ENCODE results near the gene CACNA1C. TPM values are rescaled to one million over a fixed set of nuclear protein-coding genes. Genes with fewer than 3 reads are reported as not detected.

Gene CACNA1C
- total and polyA plus RNA-seq, 2 donors (not counting 1 experiment from before 2014, with no cell fraction given): 0.01 to 0.02 TPM

DNA sequence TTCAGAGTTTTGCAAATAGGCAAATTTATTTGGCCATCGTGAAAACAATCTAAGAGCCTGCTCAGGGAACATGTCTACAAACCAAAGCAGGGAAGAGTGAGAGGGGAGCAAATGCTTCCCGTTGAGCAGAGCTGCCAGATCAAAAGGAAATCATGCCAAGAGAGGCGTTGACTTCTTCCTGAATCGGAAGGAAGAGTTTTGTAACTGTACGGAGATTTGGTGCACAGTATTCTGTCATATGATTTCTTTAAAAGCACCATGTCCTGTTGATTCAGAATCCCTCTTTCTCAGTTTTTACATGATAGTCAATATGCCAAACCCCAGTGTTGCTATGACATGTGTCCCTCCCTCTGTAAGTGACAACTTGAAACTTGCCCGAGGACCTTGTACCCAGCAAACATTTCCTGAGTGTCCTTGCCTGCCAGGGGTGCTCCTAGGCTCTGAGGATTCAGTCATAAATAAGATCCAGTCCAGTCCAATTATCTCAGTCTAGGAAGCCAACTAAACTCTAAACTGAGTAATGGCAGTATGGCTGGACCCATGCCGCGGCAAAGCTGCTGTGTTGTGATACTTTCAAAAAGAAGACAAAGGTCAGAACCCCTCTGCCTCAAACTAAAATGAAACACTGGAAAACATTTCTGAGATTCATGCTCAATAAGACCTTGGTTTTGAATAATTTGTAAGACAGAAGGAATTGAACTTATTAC is 441.9 kb downstream of the CACNA1C start:
- 23% methylated on average over 6 of the region's 8 CpGs for WGBS (ENCODE audit: insufficient coverage)
- Mint-ChIP-seq H3K27ac (no peak overlapping the region), H3K4me1 (no peaks in the 10 kb centered on the region), H3K9me3 (ENCODE audit: insufficient read depth) (no peaks in the 10 kb centered on the region), H3K27me3 (peaks cover 18% of the 10 kb centered on the region), H3K4me3 (no peak overlapping the region)
- Histone ChIP-seq H3K27ac (ENCODE audit: low read length in 2 of 2) (no peak overlapping the region), H2AFZ (ENCODE audit: insufficient read depth, low read depth, low read length, poor library complexity, severe bottlenecking) (no peak overlapping the region), H3K27me3 (replicated peaks in 1 of 4; ENCODE audit: control extremely low read depth in 1 of 4, control insufficient read depth in 3 of 4, insufficient read depth in 4 of 4, low read length in 3 of 4) (peaks cover 0 to 3% (median 1%) of the 10 kb centered on the region in 4 experiments), H3K4me2 (replicated peaks; ENCODE audit: low read depth, low read length, poor library complexity, severe bottlenecking) (no peak overlapping the region), H3K9me3 (ENCODE audit: control extremely low read depth in 1 of 3, control insufficient read depth in 2 of 3, insufficient read depth in 1 of 3, low read length in 2 of 3) (no peaks in the 10 kb centered on the region), H3K79me2 (ENCODE audit: control insufficient read depth, insufficient read depth, low read length) (no peaks in the 10 kb centered on the region), H3K9ac (ENCODE audit: low read length) (no peak overlapping the region), H3K4me1 (ENCODE audit: control insufficient read depth in 2 of 2, insufficient read depth in 2 of 2, low read length in 2 of 2) (no peaks in the 10 kb centered on the region), H3K36me3 (replicated peaks in 1 of 2; ENCODE audit: control extremely low read depth in 1 of 2, control insufficient read depth in 1 of 2, extremely low read depth in 1 of 2, insufficient read depth in 2 of 2, low read length in 1 of 2) (no peaks in the 10 kb centered on the region), H3K4me3 (ENCODE audit: control extremely low read depth in 1 of 5, extremely low read depth in 1 of 5, insufficient read depth in 1 of 5, low read depth in 2 of 5, low read length in 4 of 5) (no peak overlapping the region), H4K20me1 (ENCODE audit: control insufficient read depth, insufficient read depth, low read length, poor library complexity, severe bottlenecking) (no peaks in the 10 kb centered on the region)
- CTCF ChIA-PET: interaction anchor here (0.5 kb wide), 1 partner anchor 389 kb away, joined by 4 read pairs; no protein-coding TSS in a partner anchor
- DNase-seq (no peak), ATAC-seq (ENCODE audit: low read depth) (no peak)
- TF ChIP-seq, protein P1, sequence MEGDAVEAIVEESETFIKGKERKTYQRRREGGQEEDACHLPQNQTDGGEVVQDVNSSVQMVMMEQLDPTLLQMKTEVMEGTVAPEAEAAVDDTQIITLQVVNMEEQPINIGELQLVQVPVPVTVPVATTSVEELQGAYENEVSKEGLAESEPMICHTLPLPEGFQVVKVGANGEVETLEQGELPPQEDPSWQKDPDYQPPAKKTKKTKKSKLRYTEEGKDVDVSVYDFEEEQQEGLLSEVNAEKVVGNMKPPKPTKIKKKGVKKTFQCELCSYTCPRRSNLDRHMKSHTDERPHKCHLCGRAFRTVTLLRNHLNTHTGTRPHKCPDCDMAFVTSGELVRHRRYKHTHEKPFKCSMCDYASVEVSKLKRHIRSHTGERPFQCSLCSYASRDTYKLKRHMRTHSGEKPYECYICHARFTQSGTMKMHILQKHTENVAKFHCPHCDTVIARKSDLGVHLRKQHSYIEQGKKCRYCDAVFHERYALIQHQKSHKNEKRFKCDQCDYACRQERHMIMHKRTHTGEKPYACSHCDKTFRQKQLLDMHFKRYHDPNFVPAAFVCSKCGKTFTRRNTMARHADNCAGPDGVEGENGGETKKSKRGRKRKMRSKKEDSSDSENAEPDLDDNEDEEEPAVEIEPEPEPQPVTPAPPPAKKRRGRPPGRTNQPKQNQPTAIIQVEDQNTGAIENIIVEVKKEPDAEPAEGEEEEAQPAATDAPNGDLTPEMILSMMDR (IDR thresholded peaks at IDR 0.05): no peak
- no peak for TF ChIP-seq EZH2 (IDR thresholded peaks at IDR 0.05; ENCODE audit: borderline replicate concordance, insufficient read depth, low read depth, low read length, poor library complexity, severe bottlenecking)
- POLR2A ChIA-PET: no interaction called here
- intact Hi-C loops (cut with micrococcal nuclease): no loop called here

GRCh38 chr12:2495417-2496112 is 442.8 kb downstream of the CACNA1C start:
- ChIA-PET CTCF (no interaction called here), POLR2A (no interaction called here)
- TF ChIP-seq, protein P1 (IDR thresholded peaks at IDR 0.05): no peak
- no peak for TF ChIP-seq EZH2 (IDR thresholded peaks at IDR 0.05; ENCODE audit: borderline replicate concordance, insufficient read depth, low read depth, low read length, poor library complexity, severe bottlenecking)
- Histone ChIP-seq H3K36me3 (replicated peaks in 1 of 2; ENCODE audit: control extremely low read depth in 1 of 2, control insufficient read depth in 1 of 2, extremely low read depth in 1 of 2, insufficient read depth in 2 of 2, low read length in 1 of 2) (no peaks in the 10 kb centered on the region), H3K27me3 (replicated peaks in 1 of 4; ENCODE audit: control extremely low read depth in 1 of 4, control insufficient read depth in 3 of 4, insufficient read depth in 4 of 4, low read length in 3 of 4) (peaks cover 0 to 3% (median 1%) of the 10 kb centered on the region in 4 experiments), H3K27ac (ENCODE audit: low read length in 2 of 2) (no peak overlapping the region), H3K79me2 (ENCODE audit: control insufficient read depth, insufficient read depth, low read length) (no peaks in the 10 kb centered on the region), H3K9me3 (ENCODE audit: control extremely low read depth in 1 of 3, control insufficient read depth in 2 of 3, insufficient read depth in 1 of 3, low read length in 2 of 3) (no peaks in the 10 kb centered on the region), H4K20me1 (ENCODE audit: control insufficient read depth, insufficient read depth, low read length, poor library complexity, severe bottlenecking) (no peaks in the 10 kb centered on the region), H3K4me3 (ENCODE audit: control extremely low read depth in 1 of 5, extremely low read depth in 1 of 5, insufficient read depth in 1 of 5, low read depth in 2 of 5, low read length in 4 of 5) (no peak overlapping the region), H2AFZ (ENCODE audit: insufficient read depth, low read depth, low read length, poor library complexity, severe bottlenecking) (no peak overlapping the region), H3K9ac (ENCODE audit: low read length) (no peak overlapping the region), H3K4me1 (ENCODE audit: control insufficient read depth in 2 of 2, insufficient read depth in 2 of 2, low read length in 2 of 2) (no peaks in the 10 kb centered on the region), H3K4me2 (replicated peaks; ENCODE audit: low read depth, low read length, poor library complexity, severe bottlenecking) (no peak overlapping the region)
- Mint-ChIP-seq H3K27me3 (peaks cover 23% of the 10 kb centered on the region), H3K4me3 (no peak overlapping the region), H3K27ac (no peak overlapping the region), H3K9me3 (ENCODE audit: insufficient read depth) (no peaks in the 10 kb centered on the region), H3K4me1 (no peaks in the 10 kb centered on the region)
- intact Hi-C loops (cut with micrococcal nuclease): no loop called here
- WGBS (ENCODE audit: insufficient coverage): 25% methylated on average over 4 of the region's 6 CpGs
- ATAC-seq (ENCODE audit: low read depth): no peak
- DNase-seq: no peak

All from B cell (primary cell).